Small intestine (tissue), 7 donors: ENCODE results near the gene ST8SIA2. TPM values are rescaled to one million over a fixed set of nuclear protein-coding genes. Genes with fewer than 3 reads are reported as not detected.

ENCODE experiments used
- DNase-seq, 2 donors: peaks; one replicate each; pipeline versions ENCODE4 v3.0.0 to v3.0.0-alpha.2; 2013
- FAIRE-seq: peaks from 2 replicates; lab custom pipeline; 2012; peaks lifted over from hg19 to GRCh38; lab: Jason Lieb, UNC
- H3K27ac ChIP-seq, 3 donors: one replicate each; pipeline ENCODE4 v1.5.1; 2013; ENCODE audit warnings: low read length in 2 of 3, mild to moderate bottlenecking in 2 of 3, control low read depth in 1 of 3, inconsistent platforms in 1 of 3, low read depth in 1 of 3, moderate library complexity in 1 of 3
- H3K27me3 ChIP-seq, 3 donors: one replicate each; pipeline ENCODE4 v1.6.1; 2013; ENCODE audit warnings: low read length in 3 of 3, inconsistent platforms in 1 of 3; ENCODE audit not compliant: control insufficient read depth in 3 of 3, insufficient read depth in 3 of 3
- H3K36me3 ChIP-seq, 3 donors: one replicate each; pipeline ENCODE4 v1.6.1; 2013; ENCODE audit warnings: low read length in 3 of 3, inconsistent platforms in 1 of 3, low read depth in 1 of 3, mild to moderate bottlenecking in 1 of 3, moderate library complexity in 1 of 3; ENCODE audit not compliant: control insufficient read depth in 3 of 3, insufficient read depth in 2 of 3
- H3K4me1 ChIP-seq, 3 donors: one replicate each; pipeline ENCODE4 v1.6.1; 2013; ENCODE audit warnings: low read length in 2 of 3, inconsistent platforms in 1 of 3, low read depth in 1 of 3, mild to moderate bottlenecking in 1 of 3, moderate library complexity in 1 of 3; ENCODE audit not compliant: control insufficient read depth in 3 of 3, insufficient read depth in 2 of 3
- H3K4me3 ChIP-seq, 3 donors: one replicate each; pipeline ENCODE4 v1.5.1; 2013; ENCODE audit warnings: low read length in 3 of 3, control low read depth in 1 of 3, inconsistent platforms in 1 of 3, low read depth in 1 of 3, mild to moderate bottlenecking in 1 of 3, moderate library complexity in 1 of 3
- H3K9me3 ChIP-seq, 2 donors: one replicate each; pipeline ENCODE4 v1.6.1; 2013; ENCODE audit warnings: low read depth in 1 of 2, low read length in 1 of 2; ENCODE audit not compliant: control insufficient read depth in 2 of 2, insufficient read depth in 1 of 2
- WGBS, 3 donors: extraction: QIAGEN DNeasy Blood & Tissue Kit; methylation state at CpG; one replicate each; pipeline ENCODE4 v1.1.7; 2013; 5-methylcytosine and 5-hydroxymethylcytosine counted together
- polyA plus RNA-seq, 4 donors: library from polyadenylated mRNA; stranded (reverse) in 3 of 4; unstranded in 1 of 4; fragments of 200-250 nt in 3 of 4; fragments of 120-200 nt in 1 of 4; gene quantifications; one replicate each; pipeline versions ENCODE4 v1.2.1 to v1.2.3, GENCODE V29; 2013
- donor health status: healthy with polysubstance abuse.
- donor health status: control.
- donor health status: control.
- donor health status: Bipolar disorder and iron deficiency.
- donor health status: healthy.

Gene ST8SIA2
- polyA plus RNA-seq, 4 donors = 0.01 to 0.65 TPM; not detected in 2

GRCh38 chr15:92391640-92392039 lies 2.0 kb upstream of the ST8SIA2 start:
- H3K27me3 ChIP-seq = peaks cover 14 to 56% (median 33%) of the 10 kb centered on the region in 3 donors
- H3K27ac ChIP-seq = no peak overlapping the region
- no peaks in the 10 kb centered on the region for H3K36me3 ChIP-seq
- DNase-seq (peak; percentile 13 to 32), FAIRE-seq (no peak)
- H3K9me3 ChIP-seq = no peaks in the 10 kb centered on the region
- no peak overlapping the region for H3K4me3 ChIP-seq
- no peaks in the 10 kb centered on the region for H3K4me1 ChIP-seq
- 30 to 34% (median 34%) methylated on average over 4 of the region's 4 CpGs for WGBS, 3 donors

- 9 to 14% (median 10%) methylated on average over 7 of the region's 7 CpGs for WGBS, 3 donors
- Histone ChIP-seq H3K4me1 (no peaks in the 10 kb centered on the region), H3K27me3 (peaks cover 14 to 57% (median 33%) of the 10 kb centered on the region in 3 donors), H3K4me3 (no peak overlapping the region), H3K27ac (no peak overlapping the region), H3K36me3 (no peaks in the 10 kb centered on the region), H3K9me3 (no peaks in the 10 kb centered on the region)
- no peak for DNase-seq
- no peak for FAIRE-seq
Measured at GRCh38 chr15:92392462-92392861, 1.2 kb upstream of the ST8SIA2 start.

GRCh38 chr15:92393980-92394308 lies 263 bp downstream of the ST8SIA2 start:
- Histone ChIP-seq H3K4me3 (peak overlapping the region in 1 of 3 donors; percentile 50), H3K4me1 (no peaks in the 10 kb centered on the region), H3K36me3 (no peaks in the 10 kb centered on the region), H3K27me3 (peaks cover 14 to 55% (median 31%) of the 10 kb centered on the region in 3 donors), H3K27ac (no peak overlapping the region), H3K9me3 (no peaks in the 10 kb centered on the region)
- WGBS, 3 donors = 1 to 6% (median 2%) methylated on average over 18 to 34 of the region's 34 CpGs
- DNase-seq = peak in 1 of 2 donors; percentile 44
- no peak for FAIRE-seq

GRCh38 chr15:92394309-92395097 lies 822 bp downstream of the ST8SIA2 start:
- DNase-seq (peak in 1 of 2 donors; percentile 20), FAIRE-seq (no peak)
- H3K4me1 ChIP-seq = no peaks in the 10 kb centered on the region
- H3K27ac ChIP-seq = no peak overlapping the region
- 1 to 3% (median 2%) methylated on average over 69 to 78 of the region's 78 CpGs for WGBS, 3 donors
- H3K4me3 ChIP-seq = peak overlapping the region in 1 of 3 donors; percentile 50
- H3K9me3 ChIP-seq = no peaks in the 10 kb centered on the region
- peaks cover 14 to 55% (median 31%) of the 10 kb centered on the region in 3 donors for H3K27me3 ChIP-seq
- H3K36me3 ChIP-seq = no peaks in the 10 kb centered on the region

GRCh38 chr15:92395098-92395635 lies 1.5 kb downstream of the ST8SIA2 start:
- no peak for DNase-seq
- 14 to 27% (median 20%) methylated on average over 22 of the region's 22 CpGs for WGBS, 3 donors
- FAIRE-seq = no peak
- H3K36me3 ChIP-seq = no peaks in the 10 kb centered on the region
- H3K9me3 ChIP-seq = no peaks in the 10 kb centered on the region
- no peaks in the 10 kb centered on the region for H3K4me1 ChIP-seq
- H3K27ac ChIP-seq = no peak overlapping the region
- H3K4me3 ChIP-seq = peak overlapping the region in 1 of 3 donors; percentile 50
- H3K27me3 ChIP-seq = peaks cover 14 to 53% (median 31%) of the 10 kb centered on the region in 3 donors

GRCh38 chr15:92399271-92399950 lies 5.7 kb downstream of the ST8SIA2 start:
- Histone ChIP-seq H3K27ac (no peak overlapping the region), H3K4me1 (no peaks in the 10 kb centered on the region), H3K36me3 (no peaks in the 10 kb centered on the region), H3K27me3 (peaks cover 2 to 20% (median 7%) of the 10 kb centered on the region in 3 donors), H3K4me3 (no peak overlapping the region), H3K9me3 (no peaks in the 10 kb centered on the region)
- FAIRE-seq (no peak), DNase-seq (no peak)
- WGBS, 3 donors = 67 to 84% (median 74%) methylated on average over 8 of the region's 8 CpGs

- 72 to 81% (median 80%) methylated on average over 8 of the region's 8 CpGs for WGBS, 3 donors
- FAIRE-seq (no peak), DNase-seq (no peak)
- Histone ChIP-seq H3K4me1 (no peaks in the 10 kb centered on the region), H3K36me3 (no peaks in the 10 kb centered on the region), H3K27ac (no peak overlapping the region), H3K9me3 (no peaks in the 10 kb centered on the region), H3K4me3 (no peak overlapping the region), H3K27me3 (peaks cover 0 to 9% (median 4%) of the 10 kb centered on the region in 3 donors)
Measured at GRCh38 chr15:92400573-92400972, 6.9 kb downstream of the ST8SIA2 start.

- H3K9me3 ChIP-seq = no peaks in the 10 kb centered on the region
- peaks cover 0 to 6% (median 0%) of the 10 kb centered on the region in 3 donors for H3K27me3 ChIP-seq
- 74 to 78% (median 75%) methylated on average over 26 of the region's 26 CpGs for WGBS, 3 donors
- no peaks in the 10 kb centered on the region for H3K4me1 ChIP-seq
- DNase-seq = no peak
- H3K27ac ChIP-seq = no peak overlapping the region
- FAIRE-seq = no peak
- H3K4me3 ChIP-seq = no peak overlapping the region
- no peaks in the 10 kb centered on the region for H3K36me3 ChIP-seq
Measured at GRCh38 chr15:92400980-92401787, 7.5 kb downstream of the ST8SIA2 start.
